ENCODE measurements around the gene MYO5B.

MYO5B gene

DNA sequence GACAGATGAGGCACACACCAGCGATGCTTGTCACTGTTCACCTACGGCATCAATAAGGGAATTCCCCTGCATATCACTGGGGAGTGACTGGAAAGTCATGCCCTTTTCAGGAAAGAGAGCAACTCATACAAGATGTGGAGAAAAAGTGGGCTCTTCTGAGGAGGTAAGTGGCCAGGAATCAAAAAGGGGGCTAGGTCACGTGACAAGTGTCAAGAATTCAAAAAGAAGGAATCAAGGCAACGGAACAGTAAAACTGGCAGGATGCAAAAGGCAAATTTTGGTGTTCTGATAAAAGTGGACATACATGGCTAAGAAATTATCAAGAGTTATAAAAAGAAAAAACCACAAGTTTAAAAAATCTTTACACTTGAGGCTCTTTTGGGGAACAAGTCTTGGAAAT, 190.9 kb downstream of the MYO5B start:
- DNase-seq: no peak

DNA sequence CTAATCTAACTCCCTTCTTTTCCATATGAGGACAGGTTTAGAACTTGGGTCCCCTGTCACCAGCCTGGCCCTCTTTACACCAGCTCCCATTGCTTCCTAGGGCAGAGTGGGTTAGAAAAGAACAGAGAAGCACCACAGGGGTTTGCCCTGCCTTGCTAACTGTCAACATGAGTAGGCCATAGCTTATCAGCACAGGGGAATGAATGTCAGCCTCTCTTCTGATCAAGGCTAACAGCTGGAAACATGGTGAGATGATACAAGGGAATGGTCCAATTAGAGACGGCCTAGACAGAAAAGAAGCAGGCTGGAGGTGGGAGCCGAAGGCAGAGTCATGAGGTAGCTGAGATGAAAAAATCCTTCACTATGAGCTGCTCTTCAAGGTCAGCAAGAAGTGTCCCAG, 192.2 kb downstream of the MYO5B start:
- no peak for DNase-seq

DNA sequence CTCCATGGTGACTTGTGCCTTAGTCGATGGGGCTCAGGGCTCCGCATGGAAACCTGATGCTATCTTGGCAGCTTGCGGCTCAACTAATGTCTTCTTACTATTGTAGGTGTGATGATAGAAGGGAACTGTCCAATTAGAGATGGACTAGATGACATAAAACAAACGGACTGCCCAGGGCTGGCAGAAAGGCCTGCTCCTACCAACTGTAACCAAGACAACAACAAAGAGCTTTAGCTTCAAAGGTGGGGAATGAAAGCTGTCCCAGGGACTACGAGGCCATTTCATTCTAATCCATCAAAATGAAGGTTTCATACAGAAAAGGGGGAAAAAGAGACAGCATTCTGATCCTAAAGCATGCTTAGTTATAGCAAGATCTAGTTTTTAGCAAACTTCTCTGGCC, 194.7 kb downstream of the MYO5B start:
- DNase-seq: no peak

DNA sequence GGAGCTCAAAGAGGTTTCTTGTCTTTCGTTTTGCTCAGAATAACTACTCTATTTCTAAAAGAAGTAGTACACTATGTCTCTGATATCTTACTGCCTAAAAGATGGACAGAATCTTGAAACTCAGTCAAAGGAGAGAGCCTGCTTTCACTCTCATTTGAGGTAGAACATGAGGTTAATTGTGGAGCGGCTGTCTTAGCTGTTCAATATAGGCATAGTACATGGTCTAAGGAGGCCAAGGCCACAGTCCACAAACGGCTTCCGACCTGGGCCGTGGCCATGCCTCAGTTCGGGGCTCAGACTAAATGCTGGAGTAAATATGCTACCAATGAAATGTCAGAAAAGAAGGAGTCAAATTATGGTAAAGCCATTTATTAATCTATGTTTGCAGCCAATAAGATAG, 195.8 kb downstream of the MYO5B start:
- no peak for DNase-seq

DNA sequence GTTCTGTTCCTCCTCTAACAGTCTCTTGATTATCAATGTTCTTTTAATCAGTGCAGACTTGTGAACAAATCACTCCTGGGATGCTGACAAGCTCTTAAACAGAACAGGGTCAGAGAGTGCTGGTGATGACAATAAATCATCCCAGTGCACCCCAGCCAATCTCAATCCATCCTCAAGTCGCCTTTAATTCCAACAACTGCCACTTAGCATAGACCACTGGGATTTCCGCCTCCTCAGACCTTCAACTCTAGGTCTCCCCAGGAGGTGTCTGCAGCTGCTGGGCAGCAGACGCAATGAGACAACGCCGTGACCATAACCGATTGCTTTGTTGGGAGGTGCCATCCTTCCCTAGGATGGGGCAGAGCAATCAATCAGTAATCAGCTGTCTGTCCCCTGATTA, 197.4 kb downstream of the MYO5B start:
- DNase-seq: no peak

DNA sequence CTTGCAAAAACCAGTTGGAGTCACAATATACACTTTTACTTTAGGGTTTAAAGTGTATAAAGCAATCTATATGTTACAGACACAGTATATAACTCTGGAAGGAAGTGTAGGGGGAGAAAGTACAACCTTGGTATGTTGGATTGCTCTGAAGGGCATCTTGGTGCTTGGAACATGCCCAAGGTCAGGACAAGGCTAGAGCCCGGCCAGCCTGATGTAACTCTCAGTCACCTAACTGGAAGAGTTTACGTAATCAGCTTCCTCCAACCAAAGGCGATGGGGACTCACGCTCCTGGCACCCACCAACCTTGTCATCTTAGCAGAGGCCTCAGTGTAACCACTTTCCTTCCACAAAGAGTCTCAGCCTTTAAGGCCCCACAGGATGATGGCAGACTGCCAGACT, 200.5 kb downstream of the MYO5B start:
- no peak for DNase-seq

DNA sequence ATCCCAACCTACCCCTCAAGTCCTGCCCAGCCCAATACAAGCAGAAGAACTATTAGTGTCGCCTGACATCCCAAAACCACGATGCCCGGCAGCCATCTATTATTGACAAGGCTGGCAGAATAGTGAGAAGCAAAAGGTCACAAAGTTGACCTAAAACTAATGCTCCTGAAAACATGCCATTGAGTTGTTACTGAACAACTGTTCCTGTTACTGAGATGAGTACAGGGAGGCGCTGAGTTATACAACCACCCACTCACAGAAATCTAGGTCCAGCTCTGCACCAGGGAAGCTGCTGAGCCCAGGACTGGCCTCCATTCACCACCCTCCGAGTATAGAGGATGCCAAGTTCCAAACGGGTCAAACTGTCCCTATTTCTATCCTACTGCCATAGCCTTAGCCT, 201.6 kb downstream of the MYO5B start:
- no peak for DNase-seq

DNA sequence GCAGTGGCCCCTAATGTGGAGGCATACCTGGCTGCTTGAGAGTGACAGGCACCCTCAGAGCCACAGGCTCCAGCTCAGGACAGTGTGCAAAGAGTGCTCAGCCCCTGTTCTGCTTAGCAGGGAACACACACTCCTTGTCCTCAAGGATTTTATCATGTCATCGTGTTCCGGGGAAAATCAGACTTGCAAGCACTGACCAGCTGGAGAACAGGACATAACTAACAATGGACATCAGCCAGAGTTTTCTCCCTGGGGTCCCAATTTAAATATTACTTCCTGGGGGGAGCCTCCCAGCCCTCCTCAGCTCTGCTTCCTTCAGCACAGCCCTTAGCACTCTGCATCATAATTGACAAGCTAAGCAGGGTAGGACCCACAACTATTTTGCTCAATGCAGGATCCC, 206.2 kb downstream of the MYO5B start:
- DNase-seq: no peak

DNA sequence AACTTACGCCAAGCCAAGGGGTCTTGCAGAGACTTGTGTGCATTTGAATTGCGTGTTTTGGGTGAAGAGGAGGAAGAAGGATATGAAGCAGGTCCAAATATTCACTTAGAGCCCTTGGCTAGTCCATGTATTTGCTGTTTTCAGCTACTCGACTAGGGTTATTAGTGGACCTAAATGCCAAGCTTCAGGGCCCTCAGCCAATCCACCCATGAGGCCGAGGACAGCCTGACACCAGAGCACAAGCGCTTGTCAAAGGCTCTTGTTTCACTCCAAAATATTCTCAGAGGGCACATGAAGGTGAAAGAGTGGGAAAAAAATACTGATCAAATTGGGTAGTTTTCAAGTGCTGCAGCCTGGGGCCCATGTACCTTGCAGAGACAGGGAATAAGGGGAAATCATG, 206.8 kb downstream of the MYO5B start:
- no peak for DNase-seq

DNA sequence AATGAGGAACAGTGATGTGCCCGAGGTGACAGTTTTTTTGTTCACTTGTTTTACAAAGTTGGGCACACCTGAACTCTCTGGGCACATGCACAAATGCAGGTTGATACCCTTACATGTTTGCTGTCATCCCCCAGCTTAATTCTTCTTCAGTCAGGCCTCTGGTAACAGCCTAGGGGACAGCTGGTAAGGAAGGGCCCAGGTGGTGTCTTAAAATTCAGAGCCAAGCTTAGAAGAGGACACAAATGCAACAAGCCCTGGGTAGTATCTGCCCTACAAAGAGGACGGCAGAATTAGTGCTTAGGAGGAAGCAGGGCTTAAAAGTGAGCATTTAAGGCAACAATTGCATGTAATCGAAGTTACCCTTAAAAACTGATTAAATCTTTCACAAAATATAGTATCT, 209.7 kb downstream of the MYO5B start:
- no peak for DNase-seq

DNA sequence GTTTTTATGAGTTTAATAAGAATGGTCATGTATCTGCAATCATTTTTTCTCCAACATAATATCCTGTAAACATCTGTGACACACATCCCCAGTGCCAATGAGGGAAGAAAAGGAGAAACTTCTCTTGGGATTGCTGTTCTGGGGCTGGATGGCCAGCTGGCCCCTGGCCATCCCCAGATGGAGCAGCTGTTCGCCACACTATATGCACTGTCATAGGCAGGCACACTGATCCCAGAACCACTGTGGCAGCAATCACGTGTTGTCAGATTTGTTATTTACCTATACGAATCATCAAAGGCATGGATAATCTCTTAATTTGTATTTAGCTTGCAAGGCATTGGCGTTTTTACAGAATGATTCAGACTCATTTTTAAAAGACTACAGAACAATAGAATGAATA, 214.1 kb downstream of the MYO5B start:
- no peak for DNase-seq

DNA sequence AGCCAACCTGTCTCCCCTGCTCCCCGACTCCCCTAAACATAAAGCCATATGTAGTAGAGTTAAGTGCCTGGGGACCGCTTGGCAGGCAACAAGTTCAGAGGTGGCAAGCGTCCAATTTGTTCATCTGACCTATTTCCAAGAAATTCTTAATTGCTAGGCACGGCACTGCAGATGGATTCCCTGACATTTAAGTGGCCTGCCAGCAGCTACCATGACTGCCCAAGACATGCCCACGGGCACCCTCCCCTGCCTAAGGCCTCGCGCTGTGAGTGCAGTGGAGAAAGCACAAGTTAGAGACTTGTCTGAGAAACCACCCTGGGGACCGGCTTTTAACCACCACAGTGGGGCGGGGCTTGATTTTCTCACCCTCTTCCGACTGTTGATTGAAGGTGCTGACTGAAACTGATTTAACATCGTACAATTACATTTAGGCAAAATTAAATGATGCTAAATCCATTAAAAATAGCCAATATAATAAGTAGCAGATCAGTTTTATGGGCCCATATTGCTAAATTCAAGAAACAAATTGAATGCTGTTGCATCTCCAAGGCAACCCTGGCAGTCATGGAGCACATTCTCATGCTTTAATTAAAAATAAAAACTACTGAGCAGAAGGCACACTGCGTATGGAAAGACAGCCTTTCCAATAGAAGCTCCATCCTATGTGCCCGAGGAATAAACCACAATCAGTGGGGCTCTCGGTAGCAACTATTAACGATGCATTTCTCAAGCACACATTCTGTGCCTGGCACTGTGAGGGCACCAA, 218.0 kb downstream of the MYO5B start:
- no peak for DNase-seq

DNA sequence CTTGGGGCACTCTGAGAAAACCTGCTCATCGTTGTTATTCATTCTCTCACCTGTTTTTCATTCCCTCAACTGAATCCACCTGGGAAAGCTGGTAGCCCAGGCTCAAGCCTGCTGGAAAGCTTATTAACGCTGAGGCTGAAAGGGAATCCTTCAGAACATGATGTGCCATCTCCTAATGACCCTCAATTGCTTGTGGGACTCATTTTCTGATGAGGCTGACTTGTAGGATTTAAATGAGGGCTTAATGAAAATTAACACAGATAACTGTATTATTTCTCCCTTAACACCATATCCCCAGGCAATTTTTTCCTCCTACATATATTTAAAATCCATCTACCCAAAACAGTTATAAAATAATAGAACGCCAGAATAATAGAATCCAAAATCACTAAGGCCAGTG, 218.9 kb downstream of the MYO5B start:
- no peak for DNase-seq

DNA sequence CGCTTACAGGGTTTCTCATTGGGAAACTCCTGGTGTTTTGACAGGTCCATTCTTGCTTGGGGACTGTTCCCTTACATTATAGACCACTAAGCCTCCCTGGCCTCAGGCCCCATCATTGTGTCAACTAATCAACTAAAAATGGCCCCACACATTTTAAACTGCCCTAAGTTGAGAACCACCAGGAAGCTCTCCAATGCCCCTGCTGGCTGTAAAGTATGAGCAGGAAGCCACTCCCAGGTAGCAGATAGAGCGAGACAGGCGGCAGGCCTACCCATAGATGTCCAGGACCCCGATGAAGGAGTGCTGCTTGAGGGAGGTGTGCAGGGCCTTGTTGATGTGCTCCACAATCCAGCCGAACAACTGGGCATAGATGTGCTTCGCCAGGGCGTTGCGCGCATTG, 220.9 kb downstream of the MYO5B start:
- no peak for DNase-seq

DNA sequence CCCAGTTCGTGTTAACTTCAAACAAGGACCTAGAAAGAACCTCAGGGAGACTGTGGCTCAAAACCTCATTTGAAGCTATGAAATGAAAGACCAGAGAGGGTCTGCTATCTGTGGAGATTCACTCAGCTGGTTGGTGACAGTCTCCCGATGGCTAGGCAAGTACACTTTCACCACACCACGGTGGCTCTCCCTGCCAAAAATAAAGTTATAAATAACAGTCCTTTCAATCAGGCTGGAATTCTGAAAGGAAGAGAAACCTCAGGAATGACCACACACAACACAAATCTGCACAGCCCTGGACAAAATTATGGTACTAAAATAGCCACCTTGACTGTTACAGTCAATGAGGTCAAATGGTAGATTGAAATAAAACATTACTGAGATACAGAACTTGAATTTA, 221.4 kb downstream of the MYO5B start:
- DNase-seq: no peak

DNA sequence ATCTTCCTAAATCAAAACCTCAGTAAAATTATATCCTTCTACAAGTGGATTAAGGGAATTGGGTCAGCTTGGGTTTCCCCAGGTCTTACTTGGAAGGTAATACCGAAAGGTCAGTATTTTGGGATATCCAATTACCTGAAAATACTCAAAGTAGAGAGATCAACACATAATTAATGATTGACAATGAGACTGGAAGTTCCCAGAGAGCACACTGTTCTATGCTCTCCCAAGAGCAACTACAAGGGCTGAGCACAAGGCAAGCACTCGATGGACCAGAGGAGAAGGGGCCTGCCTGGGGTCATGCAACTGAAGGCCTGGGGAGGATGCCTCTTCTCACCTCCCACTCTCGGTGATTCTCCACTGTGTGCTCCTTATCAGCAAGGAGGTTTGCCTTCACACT, 222.4 kb downstream of the MYO5B start:
- no peak for DNase-seq

DNA sequence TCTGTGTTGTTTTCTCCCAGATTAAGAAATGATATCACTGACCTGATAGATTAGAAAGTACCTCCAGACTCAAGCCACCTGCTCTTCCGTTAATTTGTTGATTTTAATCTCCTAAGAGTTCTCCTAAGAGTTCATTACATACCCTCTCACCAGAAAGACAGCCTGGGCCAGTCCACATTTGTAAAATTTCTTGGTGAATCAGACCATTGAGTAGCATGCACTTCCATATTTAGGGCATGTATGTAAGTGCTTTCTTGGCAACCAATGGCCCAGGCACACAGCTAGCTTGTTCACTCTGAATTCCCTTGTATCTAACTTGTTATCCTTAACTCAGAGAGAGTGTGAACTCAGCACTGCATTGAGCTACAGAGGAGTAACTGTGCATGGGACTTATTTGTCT, 223.5 kb downstream of the MYO5B start:
- DNase-seq: no peak

DNA sequence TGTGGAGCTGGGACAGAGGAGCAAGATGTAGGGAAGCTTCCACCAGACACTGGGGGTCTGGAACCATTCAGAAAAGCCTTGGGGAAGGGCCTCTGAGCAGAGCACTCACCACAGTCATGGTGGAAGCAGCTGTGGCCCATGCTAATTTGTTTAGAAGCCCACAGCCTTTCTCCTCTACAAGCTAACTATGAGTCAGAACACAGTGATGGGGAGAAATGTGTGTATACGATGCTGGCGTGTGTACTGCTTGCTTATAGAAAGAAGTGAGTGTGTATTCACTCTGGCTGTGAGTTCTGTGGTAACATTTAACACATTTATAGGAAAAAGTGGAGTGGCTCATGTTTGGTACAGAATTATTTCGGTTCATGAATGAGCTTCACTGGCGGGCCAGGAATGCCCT, 224.6 kb downstream of the MYO5B start:
- DNase-seq: no peak

DNA sequence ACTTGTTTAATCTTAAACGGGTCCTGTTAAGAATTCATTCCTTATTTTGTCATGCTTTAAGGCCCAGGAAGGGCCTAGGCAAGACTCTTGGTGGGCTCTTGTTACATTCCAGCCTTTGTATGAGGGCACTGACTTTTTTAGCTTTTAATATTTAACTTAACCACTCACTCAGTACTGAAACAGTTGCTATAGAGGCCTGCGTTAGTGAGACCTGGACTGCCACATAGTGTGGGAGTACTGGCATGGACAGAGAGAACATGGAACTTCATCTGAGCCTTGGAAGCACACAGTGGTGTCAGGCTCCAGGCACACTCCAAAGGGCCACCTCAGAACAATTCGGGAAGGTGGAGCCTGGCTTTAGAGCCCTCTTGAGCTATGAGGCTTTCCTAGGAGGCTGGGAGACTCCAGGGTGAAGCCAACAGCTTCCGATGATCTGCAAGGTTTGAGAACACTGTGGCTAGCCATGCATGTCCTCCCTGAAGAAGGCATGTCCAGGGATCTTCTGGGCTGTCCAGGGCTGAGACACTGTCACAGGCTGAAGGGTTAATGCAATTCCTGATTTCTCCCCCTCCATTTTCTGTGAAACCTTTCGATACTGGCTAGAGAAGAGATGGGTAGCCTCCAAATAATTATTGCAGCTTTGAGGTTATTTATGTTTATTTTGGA, 226.2 kb downstream of the MYO5B start:
- DNase-seq: no peak

DNA sequence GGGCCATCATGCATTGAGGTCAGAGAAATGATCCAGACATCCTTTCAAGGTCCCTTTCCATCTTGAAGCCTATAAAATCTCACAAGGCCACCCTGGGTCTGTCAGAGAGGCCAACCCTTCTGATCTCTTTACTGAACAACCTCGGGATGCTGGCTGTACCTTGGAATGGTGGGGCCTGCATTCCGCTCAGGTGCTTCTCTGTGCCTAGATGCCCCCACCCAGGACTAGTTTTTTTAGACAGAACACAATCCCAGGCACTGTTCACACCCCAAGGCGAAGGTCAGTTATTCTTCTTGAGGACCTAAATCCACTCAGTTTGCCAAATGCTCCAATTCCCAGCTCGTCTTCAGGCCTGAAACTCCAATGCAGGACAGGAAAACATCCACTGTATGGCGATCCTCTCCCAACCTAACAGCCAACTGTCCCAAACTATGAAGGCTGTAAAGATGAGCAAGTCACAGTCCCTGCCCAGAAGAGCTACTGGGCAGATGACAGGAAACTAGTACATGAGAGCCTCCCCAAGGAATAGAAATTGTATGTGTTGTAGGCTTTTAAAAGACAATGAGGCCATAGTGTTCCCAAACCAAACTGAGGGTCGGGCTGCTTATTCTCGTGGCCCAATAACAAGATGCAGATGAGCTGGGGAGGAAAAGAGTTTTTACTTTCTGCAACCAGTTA, 227.2 kb downstream of the MYO5B start:
- DNase-seq: no peak

DNA sequence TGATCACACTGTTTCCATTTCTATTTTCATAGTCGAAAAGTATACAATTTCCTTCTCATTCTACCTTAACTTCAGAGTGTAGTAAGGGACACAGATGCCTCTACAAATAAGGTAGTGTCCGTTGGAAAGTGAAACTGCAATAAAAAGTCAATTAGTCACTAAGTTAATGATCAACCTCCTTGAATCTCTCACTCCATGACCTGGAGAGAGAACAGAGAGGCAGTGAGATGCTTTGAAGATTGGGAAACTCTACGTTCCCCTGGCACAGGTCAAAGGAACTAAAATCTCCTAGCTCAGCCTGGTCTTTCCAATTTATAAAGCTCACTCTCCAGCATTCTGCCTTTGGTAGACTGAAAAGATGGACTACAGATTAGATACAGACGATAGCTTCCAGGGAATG, 227.8 kb downstream of the MYO5B start:
- no peak for DNase-seq

DNA sequence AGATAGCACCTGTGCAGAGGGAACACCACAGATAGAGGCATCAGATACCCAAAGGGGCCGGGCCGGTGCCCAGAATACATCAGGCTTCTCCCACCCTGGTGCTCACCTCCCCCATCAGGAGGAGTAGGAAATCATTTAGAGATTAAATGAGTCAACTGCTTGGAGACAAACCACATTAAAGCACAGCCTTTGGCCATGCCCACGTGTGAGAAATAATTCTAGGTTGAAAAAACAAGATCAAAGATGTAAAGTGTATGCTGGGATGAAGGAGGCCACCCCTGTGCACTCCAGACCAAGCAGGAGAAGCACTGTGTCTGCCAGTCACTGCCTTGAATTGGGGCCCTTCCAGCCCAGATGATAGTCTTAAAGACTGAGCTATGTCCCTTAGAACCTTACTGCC, 228.9 kb downstream of the MYO5B start:
- no peak for DNase-seq

DNA sequence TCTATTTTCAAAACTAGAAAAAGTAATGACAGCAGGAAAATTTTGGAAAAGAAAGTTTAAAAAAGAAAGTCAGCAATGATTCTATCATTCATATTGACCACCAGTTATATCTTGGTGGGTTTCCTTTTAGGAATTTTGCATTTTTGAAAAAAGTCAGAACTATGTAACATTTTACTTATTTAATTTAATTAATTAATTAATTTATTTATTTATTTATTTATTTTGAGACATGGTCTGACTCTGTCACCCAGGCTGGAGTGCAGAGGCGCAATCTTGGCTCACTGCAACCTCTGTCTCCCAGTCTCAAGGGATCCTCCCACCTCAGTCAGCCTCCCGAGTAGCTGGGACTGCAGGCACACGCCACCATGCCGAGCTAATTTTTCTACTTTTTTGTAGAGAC, 231.7 kb downstream of the MYO5B start:
- no peak for DNase-seq

DNA sequence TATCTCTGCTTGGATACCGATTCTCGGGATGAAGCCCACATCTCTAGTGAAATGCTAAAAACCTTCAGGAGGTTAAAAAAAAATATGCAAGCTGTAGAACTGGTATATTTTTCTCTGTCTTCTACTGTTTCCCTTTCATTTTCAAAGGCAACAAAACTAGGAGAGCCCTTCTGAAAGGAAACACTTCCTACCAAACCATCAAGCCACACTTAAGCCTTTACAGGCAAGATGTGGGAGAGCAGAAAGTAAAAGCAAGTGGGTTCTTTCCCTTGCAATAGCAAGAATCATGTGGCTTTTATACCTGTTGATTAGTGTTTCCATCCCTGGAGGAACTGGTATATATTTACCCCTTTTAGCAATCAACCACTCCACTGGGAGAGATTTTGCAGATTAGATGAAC, 233.7 kb downstream of the MYO5B start:
- DNase-seq: no peak

DNA sequence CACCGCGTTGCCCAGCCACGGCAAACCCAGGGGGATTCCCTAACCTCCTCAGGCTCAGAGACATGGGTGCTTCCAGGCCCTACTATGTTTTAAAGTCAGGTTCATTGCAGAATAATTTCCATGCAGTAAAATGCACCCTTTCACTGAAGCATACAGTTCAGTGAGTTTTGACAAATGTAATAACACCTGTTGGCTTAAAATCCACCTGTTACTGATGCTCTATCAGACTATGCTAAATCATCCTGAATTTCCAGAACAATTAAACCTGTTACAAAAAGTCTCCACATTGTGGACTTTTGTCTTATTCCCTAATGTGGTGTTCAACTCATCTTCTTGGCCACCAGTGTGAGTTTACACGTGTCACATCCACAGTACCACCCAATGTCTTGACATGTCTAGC, 234.6 kb downstream of the MYO5B start:
- no peak for DNase-seq
